ENCODE measurements around the gene ZNF200. TPM values are rescaled to one million over a fixed set of nuclear protein-coding genes. Genes with fewer than 3 reads are reported as not detected.

The ZNF200 gene
- total and polyA plus RNA-seq, 2 of the 13 experiments (the other 11 are each of a cell fraction or from before 2014, with no cell fraction given), result 3.5 to 16.5 TPM

DNA sequence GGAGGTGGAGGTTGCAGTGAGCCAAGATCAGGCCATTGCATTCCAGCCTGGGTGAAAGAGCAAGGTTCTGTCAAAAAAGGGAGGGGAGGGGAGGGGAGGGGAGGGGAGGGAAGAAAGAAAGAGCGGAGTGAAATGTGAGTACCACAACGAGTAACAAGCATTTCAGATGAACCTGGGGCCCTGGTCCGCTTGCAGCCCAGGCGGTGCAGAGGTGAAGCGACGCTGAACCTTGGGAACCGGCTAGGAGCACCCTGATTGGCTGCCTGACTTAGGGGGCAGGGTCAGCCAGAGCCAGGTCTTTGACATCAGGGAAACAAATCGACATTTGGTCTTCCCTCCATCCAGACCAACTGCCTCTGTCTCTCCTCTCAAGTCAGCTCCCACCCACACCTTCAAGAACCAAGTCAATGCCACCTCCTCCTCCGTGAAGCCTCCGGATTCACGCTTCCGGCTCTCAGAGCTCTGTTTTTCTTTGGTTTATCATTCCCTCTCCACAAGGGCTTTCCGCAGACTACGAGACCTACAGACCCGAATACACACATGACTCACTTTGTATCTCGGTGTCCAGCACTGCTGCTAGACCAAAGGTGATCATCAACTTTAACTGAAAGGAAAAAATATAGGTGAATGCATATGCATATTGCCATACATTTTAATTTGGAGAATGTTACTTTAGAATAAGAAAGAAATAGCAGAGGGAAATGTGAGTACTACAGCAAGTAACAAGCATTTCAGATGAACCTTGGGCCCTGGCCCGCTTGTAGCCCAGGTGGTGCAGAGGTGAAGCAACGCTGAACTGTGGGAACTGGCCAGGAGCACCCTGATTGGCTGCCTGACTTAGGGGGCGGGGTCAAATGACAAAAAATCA, 27.6 kb downstream of the ZNF200 start (continued):
- TF ChIP-seq, protein P1, sequence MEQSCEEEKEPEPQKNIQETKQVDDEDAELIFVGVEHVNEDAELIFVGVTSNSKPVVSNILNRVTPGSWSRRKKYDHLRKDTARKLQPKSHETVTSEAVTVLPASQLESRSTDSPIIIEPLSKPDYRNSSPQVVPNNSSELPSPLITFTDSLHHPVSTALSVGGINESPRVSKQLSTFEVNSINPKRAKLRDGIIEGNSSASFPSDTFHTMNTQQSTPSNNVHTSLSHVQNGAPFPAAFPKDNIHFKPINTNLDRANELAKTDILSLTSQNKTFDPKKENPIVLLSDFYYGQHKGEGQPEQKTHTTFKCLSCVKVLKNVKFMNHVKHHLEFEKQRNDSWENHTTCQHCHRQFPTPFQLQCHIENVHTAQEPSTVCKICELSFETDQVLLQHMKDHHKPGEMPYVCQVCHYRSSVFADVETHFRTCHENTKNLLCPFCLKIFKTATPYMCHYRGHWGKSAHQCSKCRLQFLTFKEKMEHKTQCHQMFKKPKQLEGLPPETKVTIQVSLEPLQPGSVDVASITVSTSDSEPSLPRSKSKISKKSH (CRISPR knock-in tag; IDR thresholded peaks at IDR 0.05; ENCODE audit: borderline replicate concordance), result no peak
- no peak for TF ChIP-seq HNRNPUL1 (IDR thresholded peaks at IDR 0.05; ENCODE audit: low read depth, low read length)
- TF ChIP-seq ZNF558 (CRISPR knock-in tag; IDR thresholded peaks at IDR 0.05; ENCODE audit: borderline replicate concordance), result no peak
- TF ChIP-seq REPIN1 (CRISPR knock-in tag; IDR thresholded peaks at IDR 0.05; ENCODE audit: borderline replicate concordance, low read depth), result 0 out of 2 replicates have a peak, but pooled peaks have one; percentile 51
- TF ChIP-seq THAP9 (CRISPR knock-in tag; IDR thresholded peaks at IDR 0.05; ENCODE audit: borderline replicate concordance), result no peak
- TF ChIP-seq ZNF24 (IDR thresholded peaks at IDR 0.05), result no peak
- no peak for TF ChIP-seq HNF4G (IDR thresholded peaks at IDR 0.05; ENCODE audit: borderline replicate concordance, low read depth, low read length)
- TF ChIP-seq HNF4G (CRISPR knock-in tag; IDR thresholded peaks at IDR 0.05; ENCODE audit: borderline replicate concordance, low read depth), result no peak
- TF ChIP-seq ESRRA (CRISPR knock-in tag; IDR thresholded peaks at IDR 0.05; ENCODE audit: low read depth), result no peak
- TF ChIP-seq ZNF17 (CRISPR knock-in tag; IDR thresholded peaks at IDR 0.05), result no peak
- no peak for TF ChIP-seq ZNF850 (CRISPR knock-in tag; conservative IDR thresholded peaks at IDR 0.05)
- 0 out of 2 replicates have a peak, but pooled peaks have one; percentile 18 for TF ChIP-seq SIN3A (IDR thresholded peaks at IDR 0.05; ENCODE audit: borderline replicate concordance, low read depth, low read length)
- no peak for TF ChIP-seq NCOA5 (CRISPR knock-in tag; IDR thresholded peaks at IDR 0.05)
- TF ChIP-seq PCBP2 (optimal IDR thresholded peaks at IDR 0.05; ENCODE audit: low read depth, low read length, poor library complexity, severe bottlenecking), result peak; percentile 93
- TF ChIP-seq TBL1XR1 (IDR thresholded peaks at IDR 0.05; ENCODE audit: borderline replicate concordance, low read length, partially characterized antibody), result no peak
- TF ChIP-seq PPARG (CRISPR knock-in tag; conservative IDR thresholded peaks at IDR 0.05), result no peak
- no peak for TF ChIP-seq ZBTB4 (CRISPR knock-in tag; IDR thresholded peaks at IDR 0.05; ENCODE audit: borderline replicate concordance)
- TF ChIP-seq SALL2 (CRISPR knock-in tag; IDR thresholded peaks at IDR 0.05), result no peak
- no peak for TF ChIP-seq MTF2 (CRISPR knock-in tag; IDR thresholded peaks at IDR 0.05; ENCODE audit: borderline replicate concordance)
- TF ChIP-seq HNF4A (CRISPR knock-in tag; IDR thresholded peaks at IDR 0.05), result peak; percentile 67
- no peak for TF ChIP-seq ZNF572 (CRISPR knock-in tag; IDR thresholded peaks at IDR 0.05)
- peak; percentile 45; the same call in 1 of the 2 replicates for TF ChIP-seq MXD4 (CRISPR knock-in tag; IDR thresholded peaks at IDR 0.05)

Data from HepG2 (cell line).